Peyer's patch (tissue), 4 donors: Measurements from ENCODE around the gene IQCE. TPM values are rescaled to one million over a fixed set of nuclear protein-coding genes. Genes with fewer than 3 reads are reported as not detected.

Experiments
- DNase-seq, 3 donors: peaks; one replicate each; pipeline ENCODE4 v3.0.0-alpha.2; 2017 to 2019
- H3K27ac ChIP-seq, 4 donors: fragments of 200-600 bp; sonication (generic); one replicate each; pipeline ENCODE4 v1.5.1; 2016 to 2019
- H3K27me3 ChIP-seq, 2 donors: fragments of 200-600 bp; sonication (generic); one replicate each; pipeline ENCODE4 v1.5.1; 2019
- H3K36me3 ChIP-seq, 3 donors: fragments of 200-600 bp; sonication (generic); one replicate each; pipeline ENCODE4 v1.5.1; 2016 to 2019
- H3K4me1 ChIP-seq, 4 donors: fragments of 200-600 bp; sonication (generic); one replicate each; pipeline ENCODE4 v1.5.1; 2016 to 2019
- H3K4me3 ChIP-seq, 4 donors: fragments of 200-600 bp; sonication (generic); 1 replicate in 3 of 4; 2 replicates in 1 of 4; pipeline ENCODE4 v1.5.1; 2016 to 2019; ENCODE audit warnings: mild to moderate bottlenecking in 1 of 4
- H3K9me3 ChIP-seq, 4 donors: fragments of 200-600 bp; sonication (generic); one replicate each; pipeline ENCODE4 v1.5.1; 2016 to 2019; ENCODE audit warnings: mild to moderate bottlenecking in 1 of 4
- CTCF ChIP-seq, 6 experiments: fragments of 450-650 bp in 4 of 6; fragments of 200-600 bp in 2 of 6; sonication (generic) in 1 of 6; IDR thresholded peaks; one replicate each; pipeline ENCODE4 v1.5.1; 2017 to 2019; ENCODE audit warnings: antibody characterized with exemption in 6 of 6, mild to moderate bottlenecking in 3 of 6, moderate library complexity in 1 of 6
- POLR2A ChIP-seq, 2 donors: fragments of 450-650 bp; IDR thresholded peaks; one replicate each; pipeline ENCODE4 v1.5.1; 2017; ENCODE audit warnings: antibody characterized with exemption in 2 of 2, mild to moderate bottlenecking in 2 of 2, moderate library complexity in 2 of 2
- total RNA-seq, 4 donors: library from RNA; depleted of rRNA; stranded (reverse); fragments of >200 nt; gene quantifications; one replicate each; pipeline ENCODE4 v1.1.0, GENCODE V29; 2016

IQCE gene
- total RNA-seq, 4 donors from 2014 or later, result 30.0 to 159 (median 72.2) TPM

- no peaks in the 10 kb centered on the region for H3K36me3 ChIP-seq
- H3K27me3 ChIP-seq, result no peaks in the 10 kb centered on the region
- peaks cover 0 to 68% (median 34%) of the 10 kb centered on the region in 4 donors for H3K4me1 ChIP-seq
Measured at GRCh38 chr7:2639181-2639681, 80.5 kb downstream of the IQCE start.

GRCh38 chr7:2639695-2640481 is 81.1 kb downstream of the IQCE start:
- H3K36me3 ChIP-seq, result no peaks in the 10 kb centered on the region
- H3K27ac ChIP-seq, result peak overlapping the region in 2 of 4 donors; percentile 62 to 82
- TF ChIP-seq POLR2A (IDR thresholded peaks at IDR 0.05) (no peak), CTCF (IDR thresholded peaks at IDR 0.05) (peak in 1 of 6 experiments; percentile 9)
- H3K4me1 ChIP-seq, result peaks cover 0 to 68% (median 39%) of the 10 kb centered on the region in 4 donors
- no peak overlapping the region for H3K4me3 ChIP-seq
- H3K9me3 ChIP-seq, result no peaks in the 10 kb centered on the region
- H3K27me3 ChIP-seq, result no peaks in the 10 kb centered on the region
- DNase-seq, result no peak

More at GRCh38 chr7:2639181-2639681, 80.5 kb downstream of the IQCE start:
- no peak for DNase-seq
- Histone ChIP-seq H3K4me3 (no peak overlapping the region), H3K9me3 (no peaks in the 10 kb centered on the region), H3K27ac (peak overlapping the region in 2 of 4 donors; percentile 69 to 82)
- TF ChIP-seq POLR2A (IDR thresholded peaks at IDR 0.05) (no peak), CTCF (IDR thresholded peaks at IDR 0.05) (no peak)

GRCh38 chr7:2640482-2640830 is 81.7 kb downstream of the IQCE start:
- Histone ChIP-seq H3K4me3 (no peak overlapping the region), H3K4me1 (peaks cover 0 to 69% (median 41%) of the 10 kb centered on the region in 4 donors), H3K36me3 (no peaks in the 10 kb centered on the region), H3K27me3 (no peaks in the 10 kb centered on the region), H3K9me3 (no peaks in the 10 kb centered on the region), H3K27ac (peak overlapping the region in 2 of 4 donors; percentile 62 to 82)
- no peak for TF ChIP-seq POLR2A (IDR thresholded peaks at IDR 0.05)
- TF ChIP-seq CTCF (IDR thresholded peaks at IDR 0.05), result peak in 2 of 6 experiments; percentile 14 to 16
- DNase-seq, result no peak

GRCh38 chr7:2640846-2641316 is 82.1 kb downstream of the IQCE start:
- H3K4me1 ChIP-seq, result peaks cover 0 to 66% (median 42%) of the 10 kb centered on the region in 4 donors

More at GRCh38 chr7:2640846-2641316, 82.1 kb downstream of the IQCE start:
- no peaks in the 10 kb centered on the region for H3K27me3 ChIP-seq
- peak overlapping the region; percentile 61 to 82 (median 70) for H3K27ac ChIP-seq
- H3K9me3 ChIP-seq, result no peaks in the 10 kb centered on the region
- H3K4me3 ChIP-seq, result peak overlapping the region in 2 of 4 donors; percentile 23 to 30
- TF ChIP-seq CTCF (IDR thresholded peaks at IDR 0.05) (no peak), POLR2A (IDR thresholded peaks at IDR 0.05) (no peak)
- DNase-seq, result no peak
- H3K36me3 ChIP-seq, result no peaks in the 10 kb centered on the region
